ENCODE results near the gene GNG12. TPM values are rescaled to one million over a fixed set of nuclear protein-coding genes. Genes with fewer than 3 reads are reported as not detected.

Gene GNG12
- total and polyA plus RNA-seq, 11 donors: 7.7 to 80.2 (median 44.6) TPM

DNA sequence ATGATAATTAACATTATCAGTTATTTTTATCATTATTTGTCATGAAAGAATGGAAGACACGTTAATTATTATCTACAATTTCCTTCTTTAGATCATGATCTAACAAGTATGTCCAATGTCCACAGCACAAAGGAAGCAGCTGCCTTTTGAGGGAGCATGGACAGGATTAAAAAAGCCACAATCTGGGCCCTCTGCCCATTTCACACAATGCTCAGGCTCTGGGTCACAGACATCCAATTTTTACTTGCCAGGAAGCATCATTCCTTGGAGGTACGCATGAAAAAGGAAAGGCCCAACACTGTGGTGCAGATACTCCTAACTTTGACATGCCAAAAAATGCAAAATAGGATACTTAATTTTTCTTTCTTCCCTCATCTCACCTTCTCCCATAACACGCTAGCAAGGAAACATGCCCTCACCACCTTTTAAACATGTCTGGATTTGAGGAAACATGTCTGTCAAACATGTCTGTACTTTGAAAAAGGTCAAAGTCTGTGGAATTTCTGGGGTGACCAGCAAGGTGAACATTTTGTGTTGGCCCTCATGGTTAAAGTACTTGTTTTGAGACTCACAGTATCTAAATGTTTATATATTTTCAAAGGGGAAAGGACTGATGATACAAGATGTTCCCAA is 108.2 kb downstream of the GNG12 start:
- no peak overlapping the region for H3K4me3 ChIP-seq
- WGBS, 4 donors: 21 to 33% (median 26%) methylated on average over 3 of the region's 3 CpGs
- intact Hi-C loops (cut with DNase I): loop anchor here in 8 of 10 donors (2.0 to 5.0 kb wide), 2 partner anchors 38 kb away; partner anchors contain the start of gene GADD45A (in 7 of the 8)
- H3K4me1 ChIP-seq: peaks cover 11 to 53% (median 35%) of the 10 kb centered on the region in 12 donors
- no peaks in the 10 kb centered on the region for H3K27me3 ChIP-seq
- no peaks in the 10 kb centered on the region for H3K9me3 ChIP-seq
- no peak for TF ChIP-seq POLR2A (IDR thresholded peaks at IDR 0.05)
- TF ChIP-seq, protein P1, sequence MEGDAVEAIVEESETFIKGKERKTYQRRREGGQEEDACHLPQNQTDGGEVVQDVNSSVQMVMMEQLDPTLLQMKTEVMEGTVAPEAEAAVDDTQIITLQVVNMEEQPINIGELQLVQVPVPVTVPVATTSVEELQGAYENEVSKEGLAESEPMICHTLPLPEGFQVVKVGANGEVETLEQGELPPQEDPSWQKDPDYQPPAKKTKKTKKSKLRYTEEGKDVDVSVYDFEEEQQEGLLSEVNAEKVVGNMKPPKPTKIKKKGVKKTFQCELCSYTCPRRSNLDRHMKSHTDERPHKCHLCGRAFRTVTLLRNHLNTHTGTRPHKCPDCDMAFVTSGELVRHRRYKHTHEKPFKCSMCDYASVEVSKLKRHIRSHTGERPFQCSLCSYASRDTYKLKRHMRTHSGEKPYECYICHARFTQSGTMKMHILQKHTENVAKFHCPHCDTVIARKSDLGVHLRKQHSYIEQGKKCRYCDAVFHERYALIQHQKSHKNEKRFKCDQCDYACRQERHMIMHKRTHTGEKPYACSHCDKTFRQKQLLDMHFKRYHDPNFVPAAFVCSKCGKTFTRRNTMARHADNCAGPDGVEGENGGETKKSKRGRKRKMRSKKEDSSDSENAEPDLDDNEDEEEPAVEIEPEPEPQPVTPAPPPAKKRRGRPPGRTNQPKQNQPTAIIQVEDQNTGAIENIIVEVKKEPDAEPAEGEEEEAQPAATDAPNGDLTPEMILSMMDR (IDR thresholded peaks at IDR 0.05): no peak
- H3K36me3 ChIP-seq: no peaks in the 10 kb centered on the region
- DNase-seq: peak in 4 of 5 donors; percentile 70 to 84 (median 78)
- peak; percentile 81 to 92 (median 82) for ATAC-seq
- H3K27ac ChIP-seq: peak overlapping the region; percentile 12 to 74 (median 62)

DNA sequence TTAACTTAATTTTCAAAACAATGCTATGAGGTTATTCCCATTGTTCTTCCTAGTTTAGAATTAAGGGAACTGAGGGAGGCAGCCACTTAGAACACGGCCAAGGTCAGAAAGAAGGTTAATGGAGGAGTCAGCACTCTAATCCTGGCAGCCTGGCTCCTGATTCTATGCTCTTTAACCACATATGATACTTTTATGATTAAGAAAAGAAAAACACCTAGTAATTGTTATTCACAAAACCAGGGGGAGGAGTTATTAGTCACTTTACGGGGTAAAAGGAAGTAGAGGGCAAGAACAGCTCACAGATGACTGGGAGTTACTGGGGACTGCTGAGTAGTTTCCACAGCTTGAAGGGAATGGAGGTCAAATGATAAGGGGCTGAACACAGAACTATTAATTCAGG is 109.6 kb downstream of the GNG12 start:
- WGBS, 4 donors: 16 to 25% (median 18%) methylated on average over 2 of the region's 2 CpGs
- DNase-seq: no peak
- Histone ChIP-seq H3K4me1 (peaks cover 11 to 53% (median 35%) of the 10 kb centered on the region in 12 donors), H3K36me3 (no peaks in the 10 kb centered on the region), H3K9me3 (no peaks in the 10 kb centered on the region), H3K27me3 (no peaks in the 10 kb centered on the region), H3K27ac (peak overlapping the region in 11 of 12 donors; percentile 26 to 74 (median 63)), H3K4me3 (no peak overlapping the region)
- peak; percentile 39 to 80 (median 78) for ATAC-seq
- TF ChIP-seq, protein P1 (IDR thresholded peaks at IDR 0.05): no peak
- TF ChIP-seq POLR2A (IDR thresholded peaks at IDR 0.05): no peak
- intact Hi-C loops (cut with DNase I): loop anchor here in 7 of 10 donors (2.0 to 5.0 kb wide), 2 partner anchors 36 to 37 kb away; partner anchors contain the start of gene GADD45A (in 6 of the 7)

DNA sequence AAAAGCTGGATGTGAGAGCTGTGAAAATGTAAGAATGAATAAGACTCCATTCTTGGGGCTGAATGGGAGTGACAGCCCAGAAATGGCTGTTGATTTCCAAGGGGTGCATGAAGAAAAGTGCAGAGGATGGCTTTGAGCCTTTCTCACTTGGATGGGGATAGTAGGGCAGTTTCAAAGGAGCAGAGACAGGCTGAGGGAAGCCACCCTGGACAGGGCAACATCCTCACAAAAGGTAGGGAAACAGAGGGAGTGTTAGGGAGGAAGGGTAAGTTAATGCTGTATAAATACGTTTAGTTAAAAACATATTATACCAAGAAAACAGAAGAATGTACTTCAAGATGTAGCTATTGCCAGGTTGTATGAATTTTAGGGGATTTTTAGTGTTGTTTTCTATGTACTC is 110.1 kb downstream of the GNG12 start:
- Histone ChIP-seq H3K4me1 (peaks cover 11 to 55% (median 35%) of the 10 kb centered on the region in 12 donors), H3K27me3 (no peaks in the 10 kb centered on the region), H3K9me3 (no peaks in the 10 kb centered on the region), H3K27ac (peak overlapping the region in 11 of 12 donors; percentile 26 to 74 (median 63)), H3K4me3 (no peak overlapping the region), H3K36me3 (no peaks in the 10 kb centered on the region)
- intact Hi-C loops (cut with DNase I): loop anchor here in 6 of 10 donors (5.0 kb wide), 1 partner anchor 36 kb away; the partner anchor contains the start of gene GADD45A (in 6 of the 6)
- TF ChIP-seq POLR2A (IDR thresholded peaks at IDR 0.05): no peak
- TF ChIP-seq, protein P1 (IDR thresholded peaks at IDR 0.05): no peak
- ATAC-seq (no peak), DNase-seq (no peak)
- WGBS, 4 donors: 56 to 71% (median 68%) methylated on average over 1 of the region's 1 CpG

DNA sequence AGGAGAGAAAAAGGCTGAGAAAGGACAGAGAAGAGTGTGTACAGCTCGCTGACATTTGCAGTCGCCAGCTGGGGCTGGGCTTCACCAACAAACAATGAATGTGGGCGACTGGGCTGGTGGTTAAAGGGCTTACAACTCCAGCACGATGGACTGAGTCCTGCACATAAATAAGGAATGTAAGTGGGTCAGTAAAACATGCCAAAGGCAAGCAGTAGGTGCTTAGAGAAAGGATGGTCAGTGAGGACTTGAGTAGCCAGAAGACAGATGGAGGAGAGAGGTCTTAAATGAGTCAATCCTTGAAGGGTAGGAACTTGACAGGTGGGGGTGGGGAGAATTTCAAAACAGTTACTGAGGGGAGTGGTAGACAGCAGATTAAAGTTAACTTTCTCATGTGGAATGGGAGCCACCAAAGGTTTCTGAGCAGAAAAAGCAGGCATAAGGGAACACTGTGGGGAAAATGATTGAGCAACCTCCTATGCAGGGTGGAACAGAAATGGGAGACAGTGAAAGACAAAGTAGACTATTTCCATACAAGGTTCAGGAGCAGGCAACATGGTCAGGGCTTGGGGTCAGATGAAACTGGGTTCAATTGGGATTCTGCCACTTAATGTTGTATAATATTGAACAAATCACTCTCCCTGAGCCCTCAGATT is 110.8 kb downstream of the GNG12 start:
- Histone ChIP-seq H3K4me1 (peaks cover 11 to 61% (median 39%) of the 10 kb centered on the region in 12 donors), H3K36me3 (no peaks in the 10 kb centered on the region), H3K27me3 (no peaks in the 10 kb centered on the region), H3K9me3 (no peaks in the 10 kb centered on the region), H3K27ac (peak overlapping the region in 4 of 12 donors; percentile 36 to 74 (median 60)), H3K4me3 (no peak overlapping the region)
- intact Hi-C loops (cut with DNase I): loop anchor here in 6 of 10 donors (5.0 kb wide), 1 partner anchor 35 kb away; the partner anchor contains the start of gene GADD45A (in 6 of the 6)
- DNase-seq (no peak), ATAC-seq (peak in 1 of 4 donors; percentile 9)
- WGBS, 4 donors: 85 to 87% (median 86%) methylated on average over 4 of the region's 4 CpGs
- TF ChIP-seq POLR2A (IDR thresholded peaks at IDR 0.05): no peak
- TF ChIP-seq, protein P1 (IDR thresholded peaks at IDR 0.05): no peak

Data from heart left ventricle (tissue), 16 donors.